HEK293 (cell line): ENCODE data around the gene ZNF432.

Source experiments
- SCRT1 ChIP-seq: fragments of 450-650 bp; formaldehyde crosslinking; IDR thresholded peaks from 2 replicates; pipeline ENCODE4 v1.5.1; 2016; ENCODE audit warnings: missing biosample characterization, missing genetic modification characterization, borderline replicate concordance
- SP7 ChIP-seq: fragments of 450-650 bp; formaldehyde crosslinking; IDR thresholded peaks from 2 replicates; pipeline ENCODE4 v1.5.1; 2016; ENCODE audit warnings: missing biosample characterization, missing genetic modification characterization
- ZBTB17 ChIP-seq: fragments of 450-650 bp; formaldehyde crosslinking; IDR thresholded peaks from 2 replicates; pipeline ENCODE4 v1.5.1; 2016; ENCODE audit warnings: missing biosample characterization, missing genetic modification characterization
- ZBTB48 ChIP-seq: fragments of 450-650 bp; formaldehyde crosslinking; IDR thresholded peaks from 2 replicates; pipeline ENCODE4 v1.5.1; 2016; ENCODE audit warnings: missing biosample characterization, missing genetic modification characterization
- ZBTB8A ChIP-seq: fragments of 450-650 bp; formaldehyde crosslinking; IDR thresholded peaks from 2 replicates; pipeline ENCODE4 v1.5.1; 2016; ENCODE audit warnings: missing biosample characterization, missing genetic modification characterization
- ZNF138 ChIP-seq: fragments of 450-650 bp; formaldehyde crosslinking; IDR thresholded peaks from 2 replicates; pipeline ENCODE4 v1.5.1; 2016; ENCODE audit warnings: missing biosample characterization, missing genetic modification characterization, borderline replicate concordance
- ZNF214 ChIP-seq: fragments of 450-650 bp; formaldehyde crosslinking; IDR thresholded peaks from 2 replicates; pipeline ENCODE4 v1.5.1; 2017; ENCODE audit warnings: missing biosample characterization, mild to moderate bottlenecking, missing genetic modification characterization, borderline replicate concordance
- ZNF221 ChIP-seq: fragments of 450-650 bp; formaldehyde crosslinking; IDR thresholded peaks from 2 replicates; pipeline ENCODE4 v1.5.1; 2017; ENCODE audit warnings: missing biosample characterization, missing genetic modification characterization, borderline replicate concordance
- ZNF274 ChIP-seq, 2 experiments: fragments of 200-500 bp in 1 of 2; fragments of 450-650 bp in 1 of 2; sonication (Bioruptor generic) in 1 of 2; formaldehyde crosslinking in 1 of 2; IDR thresholded peaks; 2 replicates each; pipeline versions ENCODE4 v1.5.1 to v1.6.1; 2014 to 2016; ENCODE audit warnings: borderline replicate concordance in 1 of 2, inconsistent platforms in 1 of 2, low read length in 1 of 2, missing biosample characterization in 1 of 2, missing genetic modification characterization in 1 of 2
- ZNF292 ChIP-seq: fragments of 450-650 bp; formaldehyde crosslinking; IDR thresholded peaks from 2 replicates; pipeline ENCODE4 v1.5.1; 2016; ENCODE audit warnings: low read depth, missing biosample characterization, missing genetic modification characterization, borderline replicate concordance
- ZNF366 ChIP-seq: fragments of 450-650 bp; formaldehyde crosslinking; conservative IDR thresholded peaks from 2 replicates; pipeline ENCODE4 v1.5.1; 2016; ENCODE audit warnings: missing biosample characterization, missing genetic modification characterization
- ZNF473 ChIP-seq: fragments of 450-650 bp; formaldehyde crosslinking; IDR thresholded peaks from 2 replicates; pipeline ENCODE4 v1.5.1; 2017; ENCODE audit warnings: missing biosample characterization, missing genetic modification characterization
- ZNF521 ChIP-seq: fragments of 450-650 bp; formaldehyde crosslinking; IDR thresholded peaks from 2 replicates; pipeline ENCODE4 v1.5.1; 2017; ENCODE audit warnings: missing biosample characterization, mild to moderate bottlenecking, missing genetic modification characterization
- ZNF561 ChIP-seq: fragments of 450-650 bp; IDR thresholded peaks from 2 replicates; pipeline ENCODE4 v1.5.1; 2018; ENCODE audit warnings: missing biosample characterization, missing genetic modification characterization, borderline replicate concordance
- ZNF571 ChIP-seq: fragments of 450-650 bp; formaldehyde crosslinking; IDR thresholded peaks from 2 replicates; pipeline ENCODE4 v1.5.0; 2017; ENCODE audit warnings: missing biosample characterization, missing genetic modification characterization
- ZNF701 ChIP-seq: fragments of 450-650 bp; formaldehyde crosslinking; IDR thresholded peaks from 2 replicates; pipeline ENCODE4 v1.5.1; 2016; ENCODE audit warnings: missing biosample characterization, missing genetic modification characterization
- ZNF777 ChIP-seq: fragments of 450-650 bp; formaldehyde crosslinking; IDR thresholded peaks from 2 replicates; pipeline ENCODE4 v1.5.1; 2017; ENCODE audit warnings: missing biosample characterization, missing genetic modification characterization, borderline replicate concordance
- TF ChIP-seq, protein P1 (sequence below): fragments of 450-650 bp; formaldehyde crosslinking; IDR thresholded peaks from 2 replicates; pipeline ENCODE4 v1.5.1; 2016; ENCODE audit warnings: missing biosample characterization, missing genetic modification characterization
- TF ChIP-seq, protein P2 (sequence below): fragments of 450-650 bp; formaldehyde crosslinking; conservative IDR thresholded peaks from 2 replicates; pipeline ENCODE4 v1.5.1; 2016; ENCODE audit warnings: low read depth, missing biosample characterization, missing genetic modification characterization
- TF ChIP-seq, protein P3 (sequence below): fragments of 450-650 bp; formaldehyde crosslinking; IDR thresholded peaks from 2 replicates; pipeline ENCODE4 v1.5.1; 2016; ENCODE audit warnings: missing biosample characterization, missing genetic modification characterization
- TF ChIP-seq, protein P4 (sequence below): sonication (generic); formaldehyde crosslinking; IDR thresholded peaks from 2 replicates; pipeline ENCODE4 v1.8.1; 2022; ENCODE audit warnings: mild to moderate bottlenecking, moderate library complexity, missing genetic modification reagents
- TF ChIP-seq, protein P5 (sequence below): fragments of 450-650 bp; formaldehyde crosslinking; IDR thresholded peaks from 2 replicates; pipeline ENCODE4 v1.5.1; 2016; ENCODE audit warnings: missing biosample characterization, missing genetic modification characterization
- TF ChIP-seq, protein P6 (sequence below): fragments of 450-650 bp; formaldehyde crosslinking; IDR thresholded peaks from 2 replicates; pipeline ENCODE4 v1.5.1; 2017; ENCODE audit warnings: missing biosample characterization, missing genetic modification characterization
- TF ChIP-seq, protein P7 (sequence below): fragments of 450-650 bp; formaldehyde crosslinking; IDR thresholded peaks from 2 replicates; pipeline ENCODE4 v1.5.1; 2017; ENCODE audit warnings: missing biosample characterization, missing genetic modification characterization

The ZNF432 gene

DNA sequence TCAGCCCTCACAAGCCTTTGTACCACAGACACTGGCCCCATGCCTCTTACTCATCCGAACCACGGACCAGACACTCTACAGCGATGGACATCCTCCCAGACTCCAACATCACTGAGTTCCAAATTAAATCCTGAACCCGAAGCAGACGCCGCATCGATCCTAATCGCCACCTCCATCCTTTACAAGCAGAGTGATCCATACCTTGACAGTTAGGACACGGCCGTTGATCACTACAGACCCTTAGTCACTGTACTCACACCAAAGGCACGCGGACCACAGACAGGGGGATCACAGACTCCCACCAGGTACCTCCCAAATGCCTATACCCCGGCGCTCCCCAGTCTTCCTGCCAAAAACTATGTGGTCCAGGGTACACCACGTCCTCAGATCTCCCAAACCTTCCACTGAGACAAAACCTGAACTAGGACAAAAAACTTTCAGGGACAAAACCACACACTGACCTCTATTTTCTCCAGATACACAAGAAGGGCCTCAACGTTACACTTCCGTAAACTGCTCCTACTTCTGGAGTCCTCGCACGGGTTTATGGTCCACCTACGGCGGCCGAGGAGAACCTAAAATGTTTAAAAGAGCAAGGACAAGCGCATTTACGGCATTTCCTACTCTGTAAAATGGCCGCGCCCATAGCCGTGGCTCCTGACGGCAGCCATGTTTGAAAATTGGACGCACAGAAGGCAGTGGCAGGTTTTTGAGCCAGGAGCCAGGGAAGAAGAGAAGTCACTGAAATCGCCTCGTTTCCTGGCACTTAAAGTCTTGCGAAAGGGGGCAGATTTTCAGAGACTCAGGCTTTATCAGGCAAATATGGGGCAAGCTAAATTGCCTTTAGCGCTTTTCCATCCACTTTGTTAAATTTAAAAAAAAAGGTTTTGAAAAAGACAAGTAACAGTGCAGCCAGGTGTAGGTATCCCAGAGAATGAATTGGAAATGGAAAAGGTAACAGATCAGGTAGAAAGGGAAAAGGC, 62.0 kb downstream of the ZNF432 start, which contains the start of gene ZNF350 (continued):
- TF ChIP-seq, protein P1, sequence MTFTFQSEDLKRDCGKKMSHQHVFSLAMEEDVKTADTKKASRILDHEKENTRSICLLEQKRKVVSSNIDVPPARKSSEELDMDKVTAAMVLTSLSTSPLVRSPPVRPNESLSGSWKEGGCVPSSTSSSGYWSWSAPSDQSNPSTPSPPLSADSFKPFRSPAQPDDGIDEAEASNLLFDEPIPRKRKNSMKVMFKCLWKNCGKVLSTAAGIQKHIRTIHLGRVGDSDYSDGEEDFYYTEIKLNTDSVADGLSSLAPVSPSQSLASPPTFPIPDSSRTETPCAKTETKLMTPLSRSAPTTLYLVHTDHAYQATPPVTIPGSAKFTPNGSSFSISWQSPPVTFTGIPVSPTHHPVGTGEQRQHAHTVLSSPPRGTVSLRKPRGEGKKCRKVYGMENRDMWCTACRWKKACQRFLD (tag by site-specific recombination), result no peak
- TF ChIP-seq ZNF777 (tag by site-specific recombination), result no peak
- TF ChIP-seq, protein P2, sequence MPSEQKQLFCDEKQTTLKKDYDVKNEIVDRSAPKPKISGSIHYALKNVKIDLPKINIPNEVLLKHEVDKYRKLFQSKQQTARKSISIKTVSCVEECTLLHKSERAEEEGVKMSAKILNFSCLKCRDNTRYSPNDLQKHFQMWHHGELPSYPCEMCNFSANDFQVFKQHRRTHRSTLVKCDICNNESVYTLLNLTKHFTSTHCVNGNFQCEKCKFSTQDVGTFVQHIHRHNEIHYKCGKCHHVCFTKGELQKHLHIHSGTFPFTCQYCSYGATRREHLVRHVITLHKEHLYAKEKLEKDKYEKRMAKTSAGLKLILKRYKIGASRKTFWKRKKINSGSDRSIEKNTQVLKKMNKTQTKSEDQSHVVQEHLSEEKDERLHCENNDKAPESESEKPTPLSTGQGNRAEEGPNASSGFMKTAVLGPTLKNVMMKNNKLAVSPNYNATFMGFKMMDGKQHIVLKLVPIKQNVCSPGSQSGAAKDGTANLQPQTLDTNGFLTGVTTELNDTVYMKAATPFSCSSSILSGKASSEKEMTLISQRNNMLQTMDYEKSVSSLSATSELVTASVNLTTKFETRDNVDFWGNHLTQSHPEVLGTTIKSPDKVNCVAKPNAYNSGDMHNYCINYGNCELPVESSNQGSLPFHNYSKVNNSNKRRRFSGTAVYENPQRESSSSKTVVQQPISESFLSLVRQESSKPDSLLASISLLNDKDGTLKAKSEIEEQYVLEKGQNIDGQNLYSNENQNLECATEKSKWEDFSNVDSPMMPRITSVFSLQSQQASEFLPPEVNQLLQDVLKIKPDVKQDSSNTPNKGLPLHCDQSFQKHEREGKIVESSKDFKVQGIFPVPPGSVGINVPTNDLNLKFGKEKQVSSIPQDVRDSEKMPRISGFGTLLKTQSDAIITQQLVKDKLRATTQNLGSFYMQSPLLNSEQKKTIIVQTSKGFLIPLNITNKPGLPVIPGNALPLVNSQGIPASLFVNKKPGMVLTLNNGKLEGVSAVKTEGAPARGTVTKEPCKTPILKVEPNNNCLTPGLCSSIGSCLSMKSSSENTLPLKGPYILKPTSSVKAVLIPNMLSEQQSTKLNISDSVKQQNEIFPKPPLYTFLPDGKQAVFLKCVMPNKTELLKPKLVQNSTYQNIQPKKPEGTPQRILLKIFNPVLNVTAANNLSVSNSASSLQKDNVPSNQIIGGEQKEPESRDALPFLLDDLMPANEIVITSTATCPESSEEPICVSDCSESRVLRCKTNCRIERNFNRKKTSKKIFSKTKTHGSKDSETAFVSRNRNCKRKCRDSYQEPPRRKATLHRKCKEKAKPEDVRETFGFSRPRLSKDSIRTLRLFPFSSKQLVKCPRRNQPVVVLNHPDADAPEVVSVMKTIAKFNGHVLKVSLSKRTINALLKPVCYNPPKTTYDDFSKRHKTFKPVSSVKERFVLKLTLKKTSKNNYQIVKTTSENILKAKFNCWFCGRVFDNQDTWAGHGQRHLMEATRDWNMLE, result peak; percentile 72
- TF ChIP-seq SP7 (tag by site-specific recombination), result peak; percentile 37
- TF ChIP-seq, protein P3, sequence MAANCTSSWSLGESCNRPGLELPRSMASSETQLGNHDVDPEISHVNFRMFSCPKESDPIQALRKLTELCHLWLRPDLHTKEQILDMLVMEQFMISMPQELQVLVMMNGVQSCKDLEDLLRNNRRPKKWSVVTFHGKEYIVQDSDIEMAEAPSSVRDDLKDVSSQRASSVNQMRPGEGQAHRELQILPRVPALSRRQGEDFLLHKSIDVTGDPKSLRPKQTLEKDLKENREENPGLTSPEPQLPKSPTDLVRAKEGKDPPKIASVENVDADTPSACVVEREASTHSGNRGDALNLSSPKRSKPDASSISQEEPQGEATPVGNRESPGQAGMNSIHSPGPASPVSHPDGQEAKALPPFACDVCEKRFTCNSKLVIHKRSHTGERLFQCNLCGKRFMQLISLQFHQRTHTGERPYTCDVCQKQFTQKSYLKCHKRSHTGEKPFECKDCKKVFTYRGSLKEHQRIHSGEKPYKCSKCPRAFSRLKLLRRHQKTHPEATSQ (tag by site-specific recombination), result no peak
- TF ChIP-seq ZNF561 (tag by site-specific recombination), result peak; percentile 64; the same call in 1 of the 2 replicates
- TF ChIP-seq, protein P4, sequence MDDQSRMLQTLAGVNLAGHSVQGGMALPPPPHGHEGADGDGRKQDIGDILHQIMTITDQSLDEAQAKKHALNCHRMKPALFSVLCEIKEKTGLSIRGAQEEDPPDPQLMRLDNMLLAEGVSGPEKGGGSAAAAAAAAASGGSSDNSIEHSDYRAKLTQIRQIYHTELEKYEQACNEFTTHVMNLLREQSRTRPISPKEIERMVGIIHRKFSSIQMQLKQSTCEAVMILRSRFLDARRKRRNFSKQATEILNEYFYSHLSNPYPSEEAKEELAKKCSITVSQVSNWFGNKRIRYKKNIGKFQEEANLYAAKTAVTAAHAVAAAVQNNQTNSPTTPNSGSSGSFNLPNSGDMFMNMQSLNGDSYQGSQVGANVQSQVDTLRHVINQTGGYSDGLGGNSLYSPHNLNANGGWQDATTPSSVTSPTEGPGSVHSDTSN (CRISPR knock-in tag), result no peak
- TF ChIP-seq ZBTB8A (tag by site-specific recombination), result no peak
- TF ChIP-seq, protein P5, sequence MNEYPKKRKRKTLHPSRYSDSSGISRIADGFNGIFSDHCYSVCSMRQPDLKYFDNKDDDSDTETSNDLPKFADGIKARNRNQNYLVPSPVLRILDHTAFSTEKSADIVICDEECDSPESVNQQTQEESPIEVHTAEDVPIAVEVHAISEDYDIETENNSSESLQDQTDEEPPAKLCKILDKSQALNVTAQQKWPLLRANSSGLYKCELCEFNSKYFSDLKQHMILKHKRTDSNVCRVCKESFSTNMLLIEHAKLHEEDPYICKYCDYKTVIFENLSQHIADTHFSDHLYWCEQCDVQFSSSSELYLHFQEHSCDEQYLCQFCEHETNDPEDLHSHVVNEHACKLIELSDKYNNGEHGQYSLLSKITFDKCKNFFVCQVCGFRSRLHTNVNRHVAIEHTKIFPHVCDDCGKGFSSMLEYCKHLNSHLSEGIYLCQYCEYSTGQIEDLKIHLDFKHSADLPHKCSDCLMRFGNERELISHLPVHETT (tag by site-specific recombination), result peak; percentile 74; the same call in 1 of the 2 replicates
- TF ChIP-seq ZNF138, result no peak
- TF ChIP-seq ZBTB17 (tag by site-specific recombination), result peak; percentile 76
- TF ChIP-seq ZNF274 (IDR thresholded peaks at IDR 0.05; ENCODE audit: low read length), result no peak
- TF ChIP-seq ZNF274 (tag by site-specific recombination; IDR thresholded peaks at IDR 0.05; ENCODE audit: borderline replicate concordance), result no peak; the same call in 1 of the 2 replicates
- TF ChIP-seq ZNF366 (tag by site-specific recombination), result no peak
- TF ChIP-seq, protein P6, sequence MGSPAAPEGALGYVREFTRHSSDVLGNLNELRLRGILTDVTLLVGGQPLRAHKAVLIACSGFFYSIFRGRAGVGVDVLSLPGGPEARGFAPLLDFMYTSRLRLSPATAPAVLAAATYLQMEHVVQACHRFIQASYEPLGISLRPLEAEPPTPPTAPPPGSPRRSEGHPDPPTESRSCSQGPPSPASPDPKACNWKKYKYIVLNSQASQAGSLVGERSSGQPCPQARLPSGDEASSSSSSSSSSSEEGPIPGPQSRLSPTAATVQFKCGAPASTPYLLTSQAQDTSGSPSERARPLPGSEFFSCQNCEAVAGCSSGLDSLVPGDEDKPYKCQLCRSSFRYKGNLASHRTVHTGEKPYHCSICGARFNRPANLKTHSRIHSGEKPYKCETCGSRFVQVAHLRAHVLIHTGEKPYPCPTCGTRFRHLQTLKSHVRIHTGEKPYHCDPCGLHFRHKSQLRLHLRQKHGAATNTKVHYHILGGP (tag by site-specific recombination), result no peak
- no peak for TF ChIP-seq ZNF292 (tag by site-specific recombination)
- TF ChIP-seq, protein P7, sequence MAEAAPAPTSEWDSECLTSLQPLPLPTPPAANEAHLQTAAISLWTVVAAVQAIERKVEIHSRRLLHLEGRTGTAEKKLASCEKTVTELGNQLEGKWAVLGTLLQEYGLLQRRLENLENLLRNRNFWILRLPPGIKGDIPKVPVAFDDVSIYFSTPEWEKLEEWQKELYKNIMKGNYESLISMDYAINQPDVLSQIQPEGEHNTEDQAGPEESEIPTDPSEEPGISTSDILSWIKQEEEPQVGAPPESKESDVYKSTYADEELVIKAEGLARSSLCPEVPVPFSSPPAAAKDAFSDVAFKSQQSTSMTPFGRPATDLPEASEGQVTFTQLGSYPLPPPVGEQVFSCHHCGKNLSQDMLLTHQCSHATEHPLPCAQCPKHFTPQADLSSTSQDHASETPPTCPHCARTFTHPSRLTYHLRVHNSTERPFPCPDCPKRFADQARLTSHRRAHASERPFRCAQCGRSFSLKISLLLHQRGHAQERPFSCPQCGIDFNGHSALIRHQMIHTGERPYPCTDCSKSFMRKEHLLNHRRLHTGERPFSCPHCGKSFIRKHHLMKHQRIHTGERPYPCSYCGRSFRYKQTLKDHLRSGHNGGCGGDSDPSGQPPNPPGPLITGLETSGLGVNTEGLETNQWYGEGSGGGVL (tag by site-specific recombination), result no peak
- no peak for TF ChIP-seq SCRT1 (tag by site-specific recombination)
- no peak for TF ChIP-seq ZNF521
- no peak for TF ChIP-seq ZNF214 (tag by site-specific recombination)
- no peak for TF ChIP-seq ZBTB48
- TF ChIP-seq ZNF473 (tag by site-specific recombination), result no peak
- TF ChIP-seq ZNF221 (tag by site-specific recombination), result no peak
- TF ChIP-seq ZNF571 (tag by site-specific recombination), result no peak
- no peak for TF ChIP-seq ZNF701 (tag by site-specific recombination)
